GM23338 (cell line): ENCODE data around the gene COL9A3. TPM values are rescaled to one million over a fixed set of nuclear protein-coding genes. Genes with fewer than 3 reads are reported as not detected.

ENCODE experiments used
- ATAC-seq: fragments of 200-7000 bp; cut with Tn5 transposase; 3 replicates; pipeline ENCODE4 v1.9.1; 2020
- DNase-seq: peaks from one replicate; pipeline ENCODE4 v3.0.0-alpha.2; 2015; ENCODE audit warnings: low spot score
- H2AFZ ChIP-seq: fragments of 200-600 bp; sonication (generic); 2 replicates; pipeline ENCODE4 v1.8.0; 2016; ENCODE audit warnings: antibody characterized with exemption, mild to moderate bottlenecking, moderate library complexity
- H3F3A ChIP-seq: fragments of 200-600 bp; sonication (generic); replicated peaks from 2 replicates; pipeline ENCODE4 v1.8.0; 2017; ENCODE audit warnings: antibody characterized with exemption, mixed run types, low read depth
- H3K27ac ChIP-seq: fragments of 200-600 bp; sonication (generic); 2 replicates; pipeline ENCODE4 v1.6.1; 2016; ENCODE audit warnings: low read depth
- H3K27me3 ChIP-seq: fragments of 200-600 bp; sonication (generic); 2 replicates; pipeline ENCODE4 v1.8.0; 2016; ENCODE audit warnings: mild to moderate bottlenecking, mixed run types, moderate library complexity; ENCODE audit not compliant: insufficient read depth
- H3K36me3 ChIP-seq: fragments of 200-600 bp; sonication (generic); 2 replicates; pipeline ENCODE4 v1.8.0; 2016; ENCODE audit warnings: mild to moderate bottlenecking; ENCODE audit not compliant: insufficient read depth
- H3K4me1 ChIP-seq: fragments of 200-600 bp; sonication (generic); 2 replicates; pipeline ENCODE4 v1.8.0; 2016; ENCODE audit warnings: mild to moderate bottlenecking, moderate library complexity; ENCODE audit not compliant: insufficient read depth
- H3K4me2 ChIP-seq: fragments of 200-600 bp; sonication (generic); 2 replicates; pipeline ENCODE4 v1.7.1; 2017; ENCODE audit warnings: mixed run types
- H3K4me3 ChIP-seq: fragments of 200-600 bp; sonication (generic); 2 replicates; pipeline ENCODE4 v1.6.1; 2016; ENCODE audit warnings: mixed run types
- H3K79me2 ChIP-seq: fragments of 200-600 bp; sonication (generic); replicated peaks from 2 replicates; pipeline ENCODE4 v1.8.0; 2017; ENCODE audit warnings: mild to moderate bottlenecking; ENCODE audit not compliant: insufficient read depth
- H3K9me2 ChIP-seq: fragments of 200-600 bp; sonication (generic); 2 replicates; pipeline ENCODE4 v1.8.0; 2017; ENCODE audit not compliant: insufficient read depth
- H4K20me1 ChIP-seq: fragments of 200-600 bp; sonication (generic); replicated peaks from 2 replicates; pipeline ENCODE4 v1.8.0; 2017; ENCODE audit warnings: mild to moderate bottlenecking; ENCODE audit not compliant: insufficient read depth
- H3K27ac Mint-ChIP-seq: 2 replicates; pipeline ENCODE4 v1.8.0; 2020; ENCODE audit warnings: inconsistent platforms, mild to moderate bottlenecking, moderate library complexity, mixed read lengths
- H3K27me3 Mint-ChIP-seq: 3 replicates; pipeline ENCODE4 v1.8.0; 2022; ENCODE audit warnings: low read depth, mild to moderate bottlenecking, moderate library complexity, mixed read lengths, inconsistent platforms; ENCODE audit not compliant: insufficient read depth, poor library complexity
- H3K36me3 Mint-ChIP-seq: 3 replicates; pipeline ENCODE4 v1.8.0; 2021; ENCODE audit warnings: low read depth, mild to moderate bottlenecking, inconsistent platforms, moderate library complexity, mixed read lengths
- H3K4me1 Mint-ChIP-seq: 3 replicates; pipeline ENCODE4 v1.8.0; 2020; ENCODE audit warnings: mild to moderate bottlenecking, inconsistent platforms, mixed read lengths
- H3K4me3 Mint-ChIP-seq: 3 replicates; pipeline ENCODE4 v1.8.0; 2021; ENCODE audit warnings: moderate library complexity, mild to moderate bottlenecking, inconsistent platforms, mixed read lengths
- H3K9me3 Mint-ChIP-seq: 3 replicates; pipeline ENCODE4 v1.8.0; 2020; ENCODE audit warnings: moderate library complexity, mild to moderate bottlenecking, inconsistent platforms, mixed read lengths
- CREB1 ChIP-seq: fragments of 250-450 bp; sonication (Bioruptor Pico); IDR thresholded peaks from 2 replicates; pipeline ENCODE4 v1.5.0; 2020; ENCODE audit warnings: low read depth, mild to moderate bottlenecking, moderate library complexity
- CTCF ChIP-seq, 2 experiments: fragments of 200-600 bp in 1 of 2; sonication (generic) in 1 of 2; conservative IDR thresholded peaks; 2 replicates each; pipeline versions ENCODE4 v1.5.1 to v1.6.1; 2016 to 2017; ENCODE audit warnings: antibody characterized with exemption in 2 of 2, low read depth in 2 of 2, mild to moderate bottlenecking in 2 of 2, moderate library complexity in 1 of 2
- EZH2 ChIP-seq: fragments of 200-600 bp; sonication (generic); IDR thresholded peaks from one replicate; pipeline ENCODE4 v1.8.0; 2017; ENCODE audit warnings: antibody characterized with exemption, mild to moderate bottlenecking, low read depth; ENCODE audit not compliant: unreplicated experiment
- JUNB ChIP-seq: IDR thresholded peaks from one replicate; pipeline ENCODE4 v1.6.1; 2016; ENCODE audit warnings: antibody characterized with exemption; ENCODE audit not compliant: unreplicated experiment
- NANOG ChIP-seq: IDR thresholded peaks from 2 replicates; pipeline ENCODE4 v1.6.1; 2016; ENCODE audit warnings: antibody characterized with exemption, borderline replicate concordance
- POLR2AphosphoS5 ChIP-seq: IDR thresholded peaks from 2 replicates; pipeline ENCODE4 v1.6.1; 2016; ENCODE audit warnings: antibody characterized with exemption, low read depth
- STAT1 ChIP-seq: IDR thresholded peaks from one replicate; pipeline ENCODE4 v1.6.1; 2016; ENCODE audit warnings: antibody characterized with exemption; ENCODE audit not compliant: unreplicated experiment
- ZNF114 ChIP-seq: fragments of 250-450 bp; sonication (Bioruptor Pico); IDR thresholded peaks from 2 replicates; pipeline ENCODE4 v1.5.0; 2020; ENCODE audit warnings: mild to moderate bottlenecking, moderate library complexity
- ZNF331 ChIP-seq: fragments of 250-450 bp; sonication (Bioruptor Pico); IDR thresholded peaks from 2 replicates; pipeline ENCODE4 v1.5.0; 2020; ENCODE audit warnings: low read depth, mild to moderate bottlenecking, moderate library complexity
- polyA plus RNA-seq: library from polyadenylated mRNA; unstranded; fragments of >200 nt; fragmentation: Nextera tagmentation; extraction: Ambion mirVana; gene quantifications from 2 replicates; pipeline ENCODE4 v1.2.1, GENCODE V29; 2016
- total RNA-seq: library from RNA; depleted of rRNA; stranded (reverse); fragments of >200 nt; shearing (Covaris generic); gene quantifications from 2 replicates; pipeline ENCODE4 v1.2.3, GENCODE V29; 2014
- TF ChIP-seq, protein P1 (sequence below): IDR thresholded peaks from 2 replicates; pipeline ENCODE4 v1.6.1; 2016; ENCODE audit warnings: antibody characterized with exemption
- TF ChIP-seq, protein P2 (sequence below): IDR thresholded peaks from one replicate; pipeline ENCODE4 v1.6.1; 2018; ENCODE audit warnings: antibody characterized with exemption; ENCODE audit not compliant: unreplicated experiment

Gene COL9A3
- total and polyA plus RNA-seq, 2 experiments from 2014 or later: 74.9 to 113 TPM

DNA sequence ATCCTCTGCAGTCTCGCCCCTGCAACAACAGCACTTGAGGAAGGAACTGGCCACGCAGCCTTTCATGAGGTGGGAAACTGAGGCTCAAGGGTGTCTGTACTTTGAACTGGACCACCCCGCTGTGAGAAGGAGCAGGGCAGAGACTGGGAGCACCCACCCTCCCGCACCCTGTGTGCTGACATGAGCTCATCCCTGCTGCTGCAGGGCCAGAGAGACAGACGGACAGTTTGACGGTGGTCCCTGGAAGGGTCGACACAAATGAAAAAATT is 37.5 kb upstream of the COL9A3 start (continued):
- TF ChIP-seq, protein P1, sequence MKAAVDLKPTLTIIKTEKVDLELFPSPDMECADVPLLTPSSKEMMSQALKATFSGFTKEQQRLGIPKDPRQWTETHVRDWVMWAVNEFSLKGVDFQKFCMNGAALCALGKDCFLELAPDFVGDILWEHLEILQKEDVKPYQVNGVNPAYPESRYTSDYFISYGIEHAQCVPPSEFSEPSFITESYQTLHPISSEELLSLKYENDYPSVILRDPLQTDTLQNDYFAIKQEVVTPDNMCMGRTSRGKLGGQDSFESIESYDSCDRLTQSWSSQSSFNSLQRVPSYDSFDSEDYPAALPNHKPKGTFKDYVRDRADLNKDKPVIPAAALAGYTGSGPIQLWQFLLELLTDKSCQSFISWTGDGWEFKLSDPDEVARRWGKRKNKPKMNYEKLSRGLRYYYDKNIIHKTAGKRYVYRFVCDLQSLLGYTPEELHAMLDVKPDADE: no peak
- TF ChIP-seq ZNF331 (no peak), NANOG (no peak), JUNB (no peak), EZH2 (no peak), CREB1 (CRISPR knock-in tag) (no peak)
- TF ChIP-seq, protein P2, sequence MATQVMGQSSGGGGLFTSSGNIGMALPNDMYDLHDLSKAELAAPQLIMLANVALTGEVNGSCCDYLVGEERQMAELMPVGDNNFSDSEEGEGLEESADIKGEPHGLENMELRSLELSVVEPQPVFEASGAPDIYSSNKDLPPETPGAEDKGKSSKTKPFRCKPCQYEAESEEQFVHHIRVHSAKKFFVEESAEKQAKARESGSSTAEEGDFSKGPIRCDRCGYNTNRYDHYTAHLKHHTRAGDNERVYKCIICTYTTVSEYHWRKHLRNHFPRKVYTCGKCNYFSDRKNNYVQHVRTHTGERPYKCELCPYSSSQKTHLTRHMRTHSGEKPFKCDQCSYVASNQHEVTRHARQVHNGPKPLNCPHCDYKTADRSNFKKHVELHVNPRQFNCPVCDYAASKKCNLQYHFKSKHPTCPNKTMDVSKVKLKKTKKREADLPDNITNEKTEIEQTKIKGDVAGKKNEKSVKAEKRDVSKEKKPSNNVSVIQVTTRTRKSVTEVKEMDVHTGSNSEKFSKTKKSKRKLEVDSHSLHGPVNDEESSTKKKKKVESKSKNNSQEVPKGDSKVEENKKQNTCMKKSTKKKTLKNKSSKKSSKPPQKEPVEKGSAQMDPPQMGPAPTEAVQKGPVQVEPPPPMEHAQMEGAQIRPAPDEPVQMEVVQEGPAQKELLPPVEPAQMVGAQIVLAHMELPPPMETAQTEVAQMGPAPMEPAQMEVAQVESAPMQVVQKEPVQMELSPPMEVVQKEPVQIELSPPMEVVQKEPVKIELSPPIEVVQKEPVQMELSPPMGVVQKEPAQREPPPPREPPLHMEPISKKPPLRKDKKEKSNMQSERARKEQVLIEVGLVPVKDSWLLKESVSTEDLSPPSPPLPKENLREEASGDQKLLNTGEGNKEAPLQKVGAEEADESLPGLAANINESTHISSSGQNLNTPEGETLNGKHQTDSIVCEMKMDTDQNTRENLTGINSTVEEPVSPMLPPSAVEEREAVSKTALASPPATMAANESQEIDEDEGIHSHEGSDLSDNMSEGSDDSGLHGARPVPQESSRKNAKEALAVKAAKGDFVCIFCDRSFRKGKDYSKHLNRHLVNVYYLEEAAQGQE: no peak

DNA sequence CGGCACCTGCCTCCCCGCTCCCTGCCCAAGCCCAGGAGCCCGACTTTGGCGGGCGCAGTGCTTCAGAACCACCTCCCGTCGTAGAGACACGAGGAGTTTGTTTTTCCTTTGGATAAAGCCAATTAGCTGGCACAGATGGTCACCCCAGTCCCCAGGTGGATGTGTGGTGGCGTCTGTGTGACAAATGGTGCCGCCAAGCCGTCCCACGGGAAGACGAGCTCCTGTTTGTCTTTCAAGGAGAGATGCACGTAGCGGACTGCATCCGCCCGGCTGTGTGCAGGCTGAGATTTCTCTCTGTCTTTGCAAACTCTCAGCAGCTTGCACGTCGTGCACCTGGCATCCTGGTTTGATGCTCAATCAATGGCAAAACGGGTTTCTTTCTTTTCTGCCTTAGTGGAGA is 36.6 kb upstream of the COL9A3 start:
- H3K9me2 ChIP-seq: no peaks in the 10 kb centered on the region
- H3K4me3 ChIP-seq: no peak overlapping the region
- no peaks in the 10 kb centered on the region for H3K27me3 ChIP-seq
- H3F3A ChIP-seq: 0 out of 2 replicates have a peak, but pooled peaks cover 2% of the 10 kb centered on the region
- Mint-ChIP-seq H3K4me3 (no peak overlapping the region), H3K9me3 (no peaks in the 10 kb centered on the region), H3K4me1 (peaks cover 12% of the 10 kb centered on the region), H3K27ac (no peak overlapping the region), H3K36me3 (no peaks in the 10 kb centered on the region), H3K27me3 (peaks cover 7% of the 10 kb centered on the region)
- H3K4me1 ChIP-seq: no peaks in the 10 kb centered on the region; the same call in 1 of the 2 replicates
- H3K79me2 ChIP-seq: no peaks in the 10 kb centered on the region
- H2AFZ ChIP-seq: no peak overlapping the region
- H3K4me2 ChIP-seq: no peak overlapping the region
- ATAC-seq: no peak
- H4K20me1 ChIP-seq: no peaks in the 10 kb centered on the region
- H3K36me3 ChIP-seq: no peaks in the 10 kb centered on the region
- DNase-seq: no peak
- no peak overlapping the region for H3K27ac ChIP-seq
- no peak for TF ChIP-seq ZNF114
- no peak for TF ChIP-seq STAT1
- no peak for TF ChIP-seq CTCF (conservative IDR thresholded peaks at IDR 0.05; ENCODE audit: low read depth in 2 of 2)
- TF ChIP-seq POLR2AphosphoS5: no peak
- TF ChIP-seq, protein P1: no peak
- TF ChIP-seq, protein P2: no peak
- no peak for TF ChIP-seq EZH2
